ENCODE data around the gene GJC3.

GRCh38 chr7:99955247-99955646 lies 25.8 kb upstream of the GJC3 start:
- TF ChIP-seq CTCF (IDR thresholded peaks at IDR 0.05): no peak
- no peak for TF ChIP-seq POLR2A (IDR thresholded peaks at IDR 0.05)
